Stomach (tissue), 9 donors: ENCODE results near the gene FBXL17. TPM values are rescaled to one million over a fixed set of nuclear protein-coding genes. Genes with fewer than 3 reads are reported as not detected.

Experiments used
- DNase-seq, 2 donors: peaks; one replicate each; pipeline versions ENCODE4 v3.0.0 to v3.0.0-alpha.2; 2013 to 2019
- H3K27ac ChIP-seq, 5 donors: fragments of 200-600 bp in 4 of 5; sonication (generic) in 4 of 5; one replicate each; pipeline ENCODE4 v1.5.1; 2013 to 2019; ENCODE audit warnings: mild to moderate bottlenecking in 1 of 5, moderate library complexity in 1 of 5
- H3K27me3 ChIP-seq, 3 donors: fragments of 200-600 bp; sonication (generic); one replicate each; pipeline ENCODE4 v1.5.1; 2017 to 2019; ENCODE audit warnings: mixed run types in 1 of 3
- H3K36me3 ChIP-seq, 4 donors: fragments of 200-600 bp; sonication (generic); 1 replicate in 3 of 4; 2 replicates in 1 of 4; pipeline ENCODE4 v1.5.1; 2016 to 2019
- H3K4me1 ChIP-seq, 4 donors: fragments of 200-600 bp; sonication (generic); one replicate each; pipeline ENCODE4 v1.5.1; 2016 to 2019
- H3K4me3 ChIP-seq, 4 donors: fragments of 200-600 bp; sonication (generic) in 3 of 4; one replicate each; pipeline ENCODE4 v1.5.1; 2016 to 2019; ENCODE audit warnings: mild to moderate bottlenecking in 1 of 4
- H3K9me3 ChIP-seq, 4 donors: fragments of 200-600 bp; sonication (generic); one replicate each; pipeline ENCODE4 v1.5.1; 2016 to 2019
- CTCF ChIP-seq, 7 experiments: fragments of 450-650 bp in 4 of 7; fragments of 200-600 bp in 3 of 7; sonication (generic) in 3 of 7; IDR thresholded peaks; one replicate each; pipeline ENCODE4 v1.5.1; 2016 to 2019; ENCODE audit warnings: antibody characterized with exemption in 7 of 7, control low read depth in 2 of 7, mild to moderate bottlenecking in 1 of 7
- EP300 ChIP-seq: sonication (generic); formaldehyde crosslinking; IDR thresholded peaks from one replicate; pipeline ENCODE4 v1.6.1; 2017; ENCODE audit warnings: antibody characterized with exemption
- POLR2A ChIP-seq, 4 donors: fragments of 450-650 bp; IDR thresholded peaks; one replicate each; pipeline ENCODE4 v1.6.1; 2016; ENCODE audit warnings: antibody characterized with exemption in 4 of 4, control low read depth in 2 of 4, mild to moderate bottlenecking in 1 of 4, moderate library complexity in 1 of 4
- POLR2AphosphoS5 ChIP-seq, 3 donors: sonication (generic); formaldehyde crosslinking; IDR thresholded peaks; one replicate each; pipeline ENCODE4 v1.6.1; 2016; ENCODE audit warnings: antibody characterized with exemption in 3 of 3
- WGBS, 5 donors: extraction: QIAGEN DNeasy Blood & Tissue Kit in 3 of 5; methylation state at CpG; one replicate each; pipeline versions ENCODE4 v1.1.5 to v1.1.7; 2013 to 2018; 5-methylcytosine and 5-hydroxymethylcytosine counted together
- intact Hi-C: fragments of 100-400 bp; cut with DNase I; formaldehyde crosslinking; loops from one replicate; pipeline ENCODE4 v1.15.1; 2023; ENCODE audit warnings: low total_unique reads
- polyA plus RNA-seq, 3 donors: library from polyadenylated mRNA; stranded (reverse); fragments of 200-250 nt; gene quantifications; one replicate each; pipeline ENCODE4 v1.2.3, GENCODE V29; 2013
- total RNA-seq, 5 donors: library from RNA; depleted of rRNA; stranded (reverse); fragments of >200 nt; gene quantifications; one replicate each; pipeline versions ENCODE4 v1.1.0 to v1.2.3, GENCODE V29; 2014 to 2016
- donor health status: healthy with polysubstance abuse.
- donor health status: Bipolar disorder and iron deficiency.
- donor health status: healthy.

Gene FBXL17
- total and polyA plus RNA-seq, 8 donors = 3.8 to 28.0 (median 14.4) TPM

GRCh38 chr5:108083232-108083631, 298.7 kb downstream of the FBXL17 start:
- Histone ChIP-seq H3K4me3 (no peak overlapping the region), H3K9me3 (no peaks in the 10 kb centered on the region), H3K36me3 (no peaks in the 10 kb centered on the region), H3K27me3 (no peaks in the 10 kb centered on the region), H3K27ac (no peak overlapping the region), H3K4me1 (peaks cover 0 to 12% (median 6%) of the 10 kb centered on the region in 4 donors)
- WGBS, 5 donors = 94 to 100% (median 98%) methylated on average over 2 of the region's 2 CpGs
- no peak for TF ChIP-seq POLR2A (IDR thresholded peaks at IDR 0.05)
- TF ChIP-seq EP300 = no peak
- TF ChIP-seq POLR2AphosphoS5 (IDR thresholded peaks at IDR 0.05) = no peak
- no peak for TF ChIP-seq CTCF (IDR thresholded peaks at IDR 0.05)
- intact Hi-C loops = no loop called here
- no peak for DNase-seq

- Histone ChIP-seq H3K27me3 (no peaks in the 10 kb centered on the region), H3K36me3 (no peaks in the 10 kb centered on the region), H3K9me3 (no peaks in the 10 kb centered on the region), H3K4me3 (no peak overlapping the region), H3K4me1 (peaks cover 0 to 12% (median 6%) of the 10 kb centered on the region in 4 donors), H3K27ac (no peak overlapping the region)
- TF ChIP-seq CTCF (IDR thresholded peaks at IDR 0.05) = no peak
- no peak for TF ChIP-seq EP300
- no peak for TF ChIP-seq POLR2AphosphoS5 (IDR thresholded peaks at IDR 0.05)
- TF ChIP-seq POLR2A (IDR thresholded peaks at IDR 0.05) = no peak
- DNase-seq = no peak
- 89 to 96% (median 92%) methylated on average over 3 of the region's 3 CpGs for WGBS, 5 donors
- intact Hi-C loops = no loop called here
Measured at GRCh38 chr5:108081707-108082106, 300.2 kb downstream of the FBXL17 start.

GRCh38 chr5:108079753-108080152, 302.1 kb downstream of the FBXL17 start:
- DNase-seq = no peak
- intact Hi-C loops = no loop called here
- no peak overlapping the region for H3K27ac ChIP-seq
- no peaks in the 10 kb centered on the region for H3K27me3 ChIP-seq
- H3K4me1 ChIP-seq = peaks cover 0 to 12% (median 5%) of the 10 kb centered on the region in 4 donors
- no peak for TF ChIP-seq POLR2A (IDR thresholded peaks at IDR 0.05)
- TF ChIP-seq EP300 = no peak
- no peaks in the 10 kb centered on the region for H3K36me3 ChIP-seq
- H3K4me3 ChIP-seq = no peak overlapping the region
- no peaks in the 10 kb centered on the region for H3K9me3 ChIP-seq

- Histone ChIP-seq H3K4me3 (no peak overlapping the region), H3K36me3 (no peaks in the 10 kb centered on the region), H3K27me3 (no peaks in the 10 kb centered on the region), H3K4me1 (peaks cover 0 to 3% (median under 1%) of the 10 kb centered on the region in 4 donors), H3K27ac (no peak overlapping the region), H3K9me3 (no peaks in the 10 kb centered on the region)
- WGBS, 5 donors = 76 to 100% (median 94%) methylated on average over 1 of the region's 1 CpG
- DNase-seq = no peak
- no peak for TF ChIP-seq EP300
- no peak for TF ChIP-seq POLR2AphosphoS5 (IDR thresholded peaks at IDR 0.05)
- no peak for TF ChIP-seq CTCF (IDR thresholded peaks at IDR 0.05)
- TF ChIP-seq POLR2A (IDR thresholded peaks at IDR 0.05) = no peak
- intact Hi-C loops = no loop called here
Measured at GRCh38 chr5:108078882-108079281, 303.0 kb downstream of the FBXL17 start.

- TF ChIP-seq CTCF (IDR thresholded peaks at IDR 0.05) (no peak), EP300 (no peak), POLR2AphosphoS5 (IDR thresholded peaks at IDR 0.05) (no peak), POLR2A (IDR thresholded peaks at IDR 0.05) (no peak)
- Histone ChIP-seq H3K27ac (no peak overlapping the region), H3K36me3 (no peaks in the 10 kb centered on the region), H3K9me3 (no peaks in the 10 kb centered on the region), H3K4me1 (no peaks in the 10 kb centered on the region), H3K4me3 (no peak overlapping the region), H3K27me3 (no peaks in the 10 kb centered on the region)
- intact Hi-C loops = no loop called here
- no peak for DNase-seq
- 92 to 97% (median 96%) methylated on average over 3 of the region's 3 CpGs for WGBS, 5 donors
Measured at GRCh38 chr5:108078345-108078744, 303.6 kb downstream of the FBXL17 start.
